HG03354 (cell line): ENCODE data around the gene APOBEC2.

ENCODE experiments used
- ATAC-seq: cut with Tn5 transposase; IDR thresholded peaks from one replicate; pipeline ENCODE4 v1.9.1; 2021; ENCODE audit warnings: mild to moderate bottlenecking; ENCODE audit not compliant: unreplicated experiment, poor library complexity, severe bottlenecking

Gene APOBEC2

GRCh38 chr6:41077536-41077935 is 24.5 kb downstream of the APOBEC2 start:
- ATAC-seq, result no peak

- ATAC-seq, result no peak
These were observed 25.1 kb downstream of the APOBEC2 start for GRCh38 chr6:41078101-41078500.

GRCh38 chr6:41079080-41079479 is 26.1 kb downstream of the APOBEC2 start:
- ATAC-seq, result no peak

DNA sequence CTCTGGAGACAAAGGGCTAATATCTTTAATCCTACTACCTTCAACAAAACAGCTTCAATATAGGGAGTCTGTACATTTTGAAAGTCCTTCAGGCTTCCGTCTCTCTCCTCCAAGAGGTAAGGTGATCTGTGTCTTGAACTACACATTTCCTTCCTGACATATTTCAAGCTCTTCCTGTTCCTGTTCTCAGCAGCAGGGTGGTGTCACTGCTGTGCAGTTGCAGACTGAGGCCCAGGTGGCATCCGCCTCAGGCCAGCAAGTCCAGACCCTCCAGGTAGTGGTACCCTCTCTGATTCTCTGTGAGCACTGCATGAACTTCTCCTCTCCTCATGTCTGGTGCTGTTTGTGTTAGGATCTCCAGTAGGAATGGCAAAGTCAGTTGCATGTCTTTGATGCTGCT is 27.6 kb downstream of the APOBEC2 start:
- ATAC-seq, result no peak

DNA sequence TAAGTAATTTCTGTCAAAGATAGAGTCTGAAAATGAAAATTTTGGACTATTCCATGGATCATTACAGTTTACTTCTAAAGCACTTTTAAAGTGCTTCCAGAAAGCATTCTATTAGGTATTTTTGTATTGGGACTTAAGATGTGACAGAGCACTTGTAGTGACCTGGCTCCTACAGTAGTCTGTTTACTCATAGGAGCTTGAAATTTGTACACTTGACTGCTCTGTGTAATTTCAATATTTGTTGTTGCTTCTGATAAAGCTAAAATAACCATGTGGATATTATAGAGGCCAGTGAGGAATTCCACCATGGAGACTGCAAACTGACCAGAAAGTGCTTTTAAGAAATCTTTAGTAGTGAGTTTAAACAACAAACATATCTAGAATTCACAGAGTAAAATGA is 30.1 kb downstream of the APOBEC2 start:
- ATAC-seq, result no peak

- no peak for ATAC-seq
These were observed 32.2 kb downstream of the APOBEC2 start for GRCh38 chr6:41085182-41085581.

- ATAC-seq, result no peak
These were observed 35.4 kb downstream of the APOBEC2 start for GRCh38 chr6:41088451-41088850.

DNA sequence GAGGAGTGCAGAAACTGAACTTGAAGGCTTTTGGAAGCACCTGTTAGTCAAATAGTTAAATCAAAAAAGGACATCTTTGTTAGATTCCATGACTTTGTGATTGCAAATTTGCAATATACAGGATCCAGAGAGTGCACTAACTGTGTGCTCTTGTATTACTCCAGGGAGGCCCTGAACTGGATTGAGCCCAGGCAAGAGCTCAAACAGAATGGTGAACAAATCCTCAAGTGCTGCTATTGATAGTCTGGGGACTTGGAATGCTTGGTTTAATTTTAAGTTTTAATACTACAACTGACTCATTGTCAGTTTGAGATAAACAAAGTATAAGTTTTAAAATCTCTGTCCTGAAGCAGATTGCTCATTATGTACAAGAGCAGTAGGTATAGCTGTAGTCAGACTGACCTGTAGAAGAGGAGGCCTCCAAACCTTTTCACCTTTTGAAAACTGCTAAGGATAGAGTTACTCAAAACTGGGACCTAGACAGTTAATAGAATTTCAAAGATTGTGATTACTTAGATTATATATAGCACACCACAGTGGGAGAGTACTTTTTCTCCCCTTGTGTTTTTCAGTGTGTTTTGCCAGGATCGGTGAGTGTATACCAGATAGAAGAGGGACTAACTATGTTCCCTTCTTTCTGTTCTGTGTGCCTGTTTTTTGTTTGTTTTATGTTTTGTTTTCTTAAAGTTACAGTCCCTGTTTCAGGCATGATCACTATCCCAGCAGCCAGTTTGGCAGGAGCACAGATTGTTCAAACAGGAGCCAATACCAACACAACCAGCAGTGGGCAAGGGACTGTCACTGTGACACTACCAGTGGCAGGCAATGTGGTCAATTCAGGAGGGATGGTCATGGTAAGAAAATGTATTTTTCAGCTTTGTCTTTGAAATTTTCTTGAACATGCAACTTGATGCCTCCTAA is 38.1 kb downstream of the APOBEC2 start:
- no peak for ATAC-seq

DNA sequence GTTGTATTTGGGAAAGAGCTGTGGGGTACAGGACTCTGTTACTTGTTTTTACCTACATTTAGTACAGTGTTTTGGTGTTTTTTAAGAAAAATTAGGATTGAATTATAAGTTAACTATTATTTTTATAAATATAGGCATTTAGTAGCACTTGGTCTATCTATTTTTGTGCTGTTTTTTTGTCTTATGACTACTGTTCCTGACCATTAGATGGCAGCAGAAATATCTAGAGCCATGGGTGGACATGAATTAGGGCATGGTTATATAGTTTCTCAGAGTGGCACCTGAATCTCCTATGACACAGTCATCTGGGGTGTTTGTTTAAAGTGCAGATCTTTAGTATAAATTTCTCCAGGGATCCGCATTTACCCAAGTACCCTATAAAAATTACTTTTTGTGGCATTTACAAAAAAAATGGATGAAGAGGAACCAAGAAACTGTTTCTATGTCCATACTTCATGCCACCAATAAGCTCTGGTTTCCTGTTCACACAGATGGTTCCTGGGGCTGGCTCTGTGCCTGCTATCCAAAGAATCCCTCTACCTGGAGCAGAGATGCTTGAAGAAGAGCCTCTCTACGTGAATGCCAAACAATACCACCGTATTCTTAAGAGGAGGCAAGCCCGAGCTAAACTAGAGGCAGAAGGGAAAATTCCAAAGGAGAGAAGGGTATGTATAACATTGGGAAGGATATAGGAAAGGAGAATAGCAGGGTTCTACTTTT is 39.6 kb downstream of the APOBEC2 start:
- no peak for ATAC-seq

DNA sequence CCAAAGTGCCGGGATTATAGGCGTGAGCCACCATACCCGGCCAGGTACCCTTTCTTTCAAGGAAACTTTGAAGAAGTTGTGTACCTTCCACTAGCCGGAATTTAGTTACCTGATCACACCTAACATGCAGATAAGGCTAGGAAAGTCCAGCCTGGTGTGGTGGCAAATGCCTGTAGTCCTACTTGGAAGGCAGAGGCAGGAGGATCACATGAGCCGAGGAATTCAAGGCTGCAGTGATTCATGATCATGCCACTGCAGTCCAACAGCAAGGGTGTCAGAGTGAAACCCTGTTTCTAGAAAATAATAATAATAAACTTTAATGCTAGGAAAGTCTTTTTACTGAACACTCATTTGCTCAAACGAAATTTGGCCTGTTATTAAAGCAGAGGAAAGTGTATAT is 40.7 kb downstream of the APOBEC2 start:
- ATAC-seq, result no peak

- ATAC-seq, result no peak
These were observed 44.6 kb downstream of the APOBEC2 start for GRCh38 chr6:41097467-41098090.

- ATAC-seq, result no peak
These were observed 45.4 kb downstream of the APOBEC2 start for GRCh38 chr6:41098366-41098765.

- ATAC-seq, result no peak
These were observed 47.9 kb downstream of the APOBEC2 start for GRCh38 chr6:41100871-41101287.

DNA sequence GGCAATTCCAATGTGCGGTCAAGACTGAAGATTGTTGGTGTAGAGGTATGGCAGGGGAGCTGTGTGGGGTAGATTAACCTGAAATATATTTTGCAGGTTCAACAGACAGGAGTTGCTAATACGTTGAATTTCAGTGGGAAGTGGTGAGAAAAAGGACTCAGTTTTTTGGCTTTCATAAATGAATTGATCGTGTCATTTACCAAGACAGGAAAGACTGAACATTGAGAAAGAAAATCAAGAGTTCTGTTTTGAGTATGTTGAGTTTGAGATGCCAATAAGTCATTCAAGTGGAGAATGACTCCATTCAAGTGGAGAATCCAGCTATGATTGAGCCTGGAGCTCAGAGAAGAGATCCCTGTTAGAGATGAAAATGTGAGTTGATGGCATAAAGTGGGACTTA is 50.8 kb downstream of the APOBEC2 start:
- no peak for ATAC-seq

GRCh38 chr6:41111017-41111416 is 58.0 kb downstream of the APOBEC2 start:
- ATAC-seq, result no peak
